HG03442 (cell line): ENCODE data around the gene ASIP.
"Not testable (repeated sequence)": the region's sequence is repeated elsewhere in the genome, so short reads cannot be mapped to it uniquely, and the experiment has no call there.

Source experiments
- ATAC-seq: cut with Tn5 transposase; IDR thresholded peaks from one replicate; pipeline ENCODE4 v1.9.1; 2021; ENCODE audit warnings: mild to moderate bottlenecking, moderate library complexity; ENCODE audit not compliant: unreplicated experiment

ASIP gene

GRCh38 chr20:34242015-34242414, 792 bp downstream of the ASIP start:
- ATAC-seq = not testable (repeated sequence)

GRCh38 chr20:34242879-34243278, 1.7 kb downstream of the ASIP start:
- ATAC-seq = no peak

GRCh38 chr20:34243377-34243776, 2.2 kb downstream of the ASIP start:
- no peak for ATAC-seq

DNA sequence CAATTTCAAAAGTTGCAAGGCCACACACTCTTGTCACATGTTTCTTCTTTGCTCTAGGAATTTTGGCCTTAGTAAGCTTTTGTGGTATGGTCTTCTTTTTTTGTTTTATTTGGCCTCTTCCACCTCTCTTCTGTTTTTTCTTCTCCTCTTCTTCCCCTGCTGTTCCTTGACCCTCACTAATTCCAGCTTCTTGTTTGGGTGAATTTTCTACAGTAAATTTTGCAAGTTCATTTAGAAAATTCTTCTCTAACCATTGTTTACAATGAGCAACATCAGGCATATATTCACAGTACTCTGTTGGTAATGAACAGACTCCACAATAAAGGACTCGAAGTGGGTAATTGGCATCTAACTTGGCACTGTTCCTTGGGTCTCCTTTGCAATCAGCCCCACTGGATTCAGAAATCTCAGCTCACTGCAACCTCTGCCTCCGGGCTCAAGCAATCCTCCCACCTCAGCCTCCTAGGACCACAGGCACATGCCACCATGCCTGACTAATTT, 5.0 kb downstream of the ASIP start:
- ATAC-seq = no peak

DNA sequence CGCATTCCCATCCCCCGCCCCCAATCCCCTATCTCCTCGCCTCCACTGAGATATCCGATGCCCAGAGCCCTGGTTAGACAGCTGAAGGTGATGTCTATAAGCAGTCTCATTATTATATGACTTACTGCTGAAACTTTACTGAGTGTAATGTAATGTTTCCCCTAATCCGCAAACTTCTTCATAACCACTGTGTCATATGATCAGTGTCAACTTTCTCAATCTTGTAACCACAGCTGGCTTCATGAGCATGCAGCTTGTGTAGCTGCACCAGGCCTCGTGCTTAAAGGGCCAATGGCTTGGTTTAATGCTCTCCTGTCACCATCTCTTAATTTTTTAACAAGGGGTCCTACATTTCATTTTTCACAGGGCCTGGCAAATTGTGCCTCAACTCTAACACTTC, 8.1 kb downstream of the ASIP start:
- no peak for ATAC-seq

GRCh38 chr20:34250005-34250404, 8.8 kb downstream of the ASIP start:
- ATAC-seq = no peak

GRCh38 chr20:34251619-34252018, 10.4 kb downstream of the ASIP start:
- ATAC-seq = no peak

DNA sequence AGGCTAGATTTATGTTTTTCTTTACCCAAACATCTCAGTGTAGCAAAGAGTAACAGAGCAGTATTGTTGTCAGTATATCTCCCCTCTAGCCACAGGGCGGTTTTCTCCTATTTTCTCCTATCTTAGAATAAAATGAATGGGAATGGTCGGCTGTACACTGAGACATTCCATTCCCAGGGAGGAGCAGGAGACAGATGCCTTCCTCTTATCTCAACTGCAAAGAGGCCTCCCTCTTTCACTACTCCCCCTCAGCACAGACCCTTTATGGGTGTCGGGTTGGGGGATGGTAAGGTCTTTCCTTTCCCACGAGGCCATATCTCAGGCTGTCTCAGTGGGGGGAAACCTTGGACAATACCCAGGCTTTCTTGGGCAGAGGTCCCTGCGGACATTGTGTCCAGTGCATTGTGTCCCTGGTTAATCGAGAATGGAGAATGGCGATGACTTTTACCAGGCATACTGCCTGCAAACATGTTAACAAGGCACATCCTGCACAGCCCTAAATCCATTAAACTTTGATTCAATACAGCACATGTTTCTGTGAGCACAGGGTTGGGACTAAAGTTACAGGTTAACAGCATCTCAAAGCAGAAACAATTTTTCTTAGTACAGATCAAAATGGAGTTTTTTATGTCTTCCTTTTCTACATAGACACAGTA, 11.3 kb downstream of the ASIP start:
- not testable (repeated sequence) for ATAC-seq

DNA sequence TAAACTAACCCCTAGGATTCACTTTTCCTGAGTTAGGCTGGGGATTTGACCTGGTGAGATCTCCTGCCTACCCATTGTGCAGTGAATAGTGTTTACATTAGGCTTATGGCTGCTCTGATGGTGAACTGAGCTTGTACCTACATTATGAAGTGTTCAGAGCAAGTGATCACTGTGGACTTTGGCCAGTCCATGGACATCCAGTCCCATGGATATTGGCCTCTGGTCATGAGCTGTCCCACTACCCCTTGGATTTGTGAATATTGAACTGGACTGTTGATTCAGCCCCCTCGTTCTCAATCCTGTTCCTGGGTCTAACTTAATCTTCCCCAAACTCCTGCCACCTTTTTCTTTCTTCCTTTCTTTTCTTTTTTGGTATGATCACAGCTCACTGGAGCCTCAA, 13.8 kb downstream of the ASIP start:
- no peak for ATAC-seq

- no peak for ATAC-seq
Observed at GRCh38 chr20:34256629-34257124, 15.5 kb downstream of the ASIP start.

- no peak for ATAC-seq
Observed at GRCh38 chr20:34260208-34260942, 19.2 kb downstream of the ASIP start.

- ATAC-seq = no peak
Observed at GRCh38 chr20:34262488-34263288, 21.5 kb downstream of the ASIP start.

- not testable (repeated sequence) for ATAC-seq
Observed at GRCh38 chr20:34263468-34263867, 22.2 kb downstream of the ASIP start.

DNA sequence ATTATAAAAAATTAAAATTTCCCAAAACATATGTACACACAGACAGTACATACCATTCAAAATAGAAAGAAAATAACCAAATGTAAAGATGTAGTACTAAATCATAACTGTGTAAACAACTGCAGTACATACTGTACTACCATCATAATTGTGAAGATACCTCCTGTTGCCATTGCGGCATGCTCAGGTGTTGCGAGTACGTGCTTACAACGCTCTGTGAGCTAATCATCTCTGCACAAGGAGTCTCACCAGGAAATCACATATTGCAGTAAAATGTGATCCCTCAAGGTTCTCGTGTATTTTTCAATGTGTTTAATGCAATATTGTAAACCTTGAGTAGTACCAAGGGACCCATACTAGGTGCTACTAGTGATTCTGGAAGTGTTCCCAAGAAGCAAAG, 22.9 kb downstream of the ASIP start:
- no peak for ATAC-seq

DNA sequence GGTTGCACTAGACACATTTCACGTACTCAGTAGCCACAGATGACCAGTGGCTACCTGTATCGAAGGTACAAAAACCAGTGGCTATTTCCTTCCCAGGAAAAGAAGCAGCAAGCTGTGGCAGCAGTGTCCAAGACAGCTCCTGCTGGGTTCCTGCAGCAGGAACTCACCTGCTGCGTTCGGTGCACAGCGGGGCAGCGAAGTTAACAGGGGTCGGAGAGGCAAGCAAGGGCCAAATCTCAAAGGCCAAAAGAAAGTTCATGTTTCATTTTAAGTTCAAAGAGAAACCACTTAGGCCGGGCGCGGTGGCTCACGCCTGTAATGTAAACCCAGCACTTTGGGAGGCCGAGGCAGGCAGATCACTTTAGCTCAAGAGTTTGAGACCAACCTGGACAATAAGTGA, 26.9 kb downstream of the ASIP start:
- no peak for ATAC-seq

DNA sequence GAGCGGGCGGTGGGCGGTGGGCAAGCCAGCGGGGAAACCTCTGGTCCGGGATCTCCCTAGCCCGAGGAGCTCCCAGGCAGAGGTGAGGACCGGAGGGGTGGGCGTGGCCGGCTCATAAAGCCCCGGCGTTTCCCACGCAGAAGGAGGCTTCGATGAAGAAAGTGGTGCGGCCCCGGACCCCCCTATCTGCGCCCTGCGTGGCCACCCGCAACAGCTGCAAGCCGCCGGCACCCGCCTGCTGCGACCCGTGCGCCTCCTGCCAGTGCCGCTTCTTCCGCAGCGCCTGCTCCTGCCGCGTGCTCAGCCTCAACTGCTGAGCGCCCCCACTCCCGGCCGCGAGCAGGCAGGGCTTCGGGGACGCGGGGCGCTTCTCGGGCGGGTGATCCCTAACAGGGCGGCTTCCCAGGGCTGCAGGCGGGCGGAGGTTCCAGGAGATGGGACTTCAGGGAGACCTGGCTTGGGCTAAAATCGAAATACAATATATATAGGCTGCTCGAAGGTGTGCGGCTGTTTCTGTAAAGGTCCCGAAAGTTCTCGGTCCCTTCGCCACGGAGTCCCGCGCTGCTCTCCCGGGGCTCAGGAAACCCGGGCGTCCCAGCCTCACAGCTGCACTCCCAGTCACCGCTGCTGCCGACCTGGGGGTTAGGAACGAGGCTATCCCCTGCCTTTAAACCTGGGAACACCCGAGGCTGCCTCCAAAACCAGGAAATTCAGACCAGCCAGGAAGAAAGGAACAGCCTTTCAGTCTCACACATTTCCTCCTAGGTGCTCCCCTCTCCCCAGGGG, 27.8 kb downstream of the ASIP start:
- no peak for ATAC-seq

GRCh38 chr20:34269996-34270627, 28.9 kb downstream of the ASIP start:
- no peak for ATAC-seq

DNA sequence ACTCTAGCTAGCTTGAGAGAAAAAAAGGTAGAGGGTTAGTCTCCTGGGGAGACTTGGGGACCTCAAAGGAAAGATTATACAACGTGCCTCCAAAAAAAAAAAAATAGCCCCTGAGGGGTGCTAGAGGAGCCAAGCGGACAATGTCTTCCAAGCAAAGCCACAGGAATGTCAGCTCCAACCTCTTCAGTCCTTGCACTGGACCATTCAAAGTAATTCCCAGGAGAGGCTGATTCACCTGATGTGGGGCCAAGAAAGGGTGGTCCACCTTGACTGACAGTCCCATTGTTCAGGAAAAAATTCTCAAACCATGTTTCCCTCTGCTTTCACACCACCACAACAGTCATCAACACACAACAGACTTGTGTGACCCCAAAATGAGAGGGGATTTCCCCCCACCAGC, 30.7 kb downstream of the ASIP start:
- ATAC-seq = no peak

GRCh38 chr20:34274694-34275093, 33.5 kb downstream of the ASIP start:
- ATAC-seq = no peak

DNA sequence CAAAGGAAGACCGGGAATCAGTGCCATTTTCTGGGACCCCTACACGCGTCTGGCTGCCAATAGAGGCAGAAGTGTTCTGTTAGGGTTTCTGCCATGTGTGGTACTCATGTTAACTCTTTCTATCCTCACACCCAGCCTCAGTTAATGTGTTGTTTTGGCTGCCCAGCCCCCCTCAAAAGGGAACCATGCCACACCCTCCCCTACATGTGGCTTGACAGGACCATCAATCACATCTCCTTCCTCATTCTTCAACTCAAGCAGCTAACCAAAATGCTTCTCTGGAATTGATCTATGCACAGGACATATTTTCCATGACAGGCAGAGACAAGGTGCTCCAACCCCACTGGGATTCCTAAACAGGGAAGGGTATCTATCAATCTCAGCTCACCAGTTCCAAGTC, 40.0 kb downstream of the ASIP start:
- ATAC-seq = no peak
